ENCODE data around the gene PRXL2C.
"Not testable (repeated sequence)": the region's sequence is repeated elsewhere in the genome, so short reads cannot be mapped to it uniquely, and the experiment has no call there.

Gene PRXL2C

GRCh38 chr9:96655198-96655851 is at the start of gene PRXL2C:
TSS of gene PRXL2C (minus strand) at chr9:96655317. CDS start at chr9:96655281, 36 bp downstream.
- no peak for TF ChIP-seq ZFX (IDR thresholded peaks at IDR 0.05; ENCODE audit: borderline replicate concordance)
- peak; percentile 17; the same call in 1 of the 2 replicates for TF ChIP-seq CTCF (IDR thresholded peaks at IDR 0.05)
- H3K27ac ChIP-seq = peak within 1 kb of the TSS; percentile 78

- not testable (repeated sequence) for H3K27ac ChIP-seq
Observed at GRCh38 chr9:96700721-96701375, 45.7 kb upstream of the PRXL2C start.

GRCh38 chr9:96691326-96691725 is 36.2 kb upstream of the PRXL2C start:
- TF ChIP-seq CTCF (IDR thresholded peaks at IDR 0.05) (no peak), ZFX (IDR thresholded peaks at IDR 0.05; ENCODE audit: borderline replicate concordance) (no peak)

GRCh38 chr9:96688745-96689464 is 33.8 kb upstream of the PRXL2C start:
- TF ChIP-seq ZFX (IDR thresholded peaks at IDR 0.05; ENCODE audit: borderline replicate concordance) (no peak), CTCF (IDR thresholded peaks at IDR 0.05) (no peak)
- no peak overlapping the region for H3K27ac ChIP-seq

More at GRCh38 chr9:96691326-96691725, 36.2 kb upstream of the PRXL2C start:
- no peak overlapping the region for H3K27ac ChIP-seq

- H3K27ac ChIP-seq = no peak overlapping the region
- TF ChIP-seq CTCF (IDR thresholded peaks at IDR 0.05) (no peak), ZFX (IDR thresholded peaks at IDR 0.05; ENCODE audit: borderline replicate concordance) (no peak)
Observed at GRCh38 chr9:96688187-96688586, 33.1 kb upstream of the PRXL2C start.

- peak; percentile 54 for TF ChIP-seq CTCF (IDR thresholded peaks at IDR 0.05)
- TF ChIP-seq ZFX (IDR thresholded peaks at IDR 0.05; ENCODE audit: borderline replicate concordance) = no peak
- H3K27ac ChIP-seq = peak overlapping the region; percentile 51
Observed at GRCh38 chr9:96686638-96687335, 31.7 kb upstream of the PRXL2C start.

GRCh38 chr9:96680812-96681499 is 25.8 kb upstream of the PRXL2C start:
- TF ChIP-seq ZFX (IDR thresholded peaks at IDR 0.05; ENCODE audit: borderline replicate concordance) = no peak
- TF ChIP-seq CTCF (IDR thresholded peaks at IDR 0.05) = no peak
- no peak overlapping the region for H3K27ac ChIP-seq

Measured in 22Rv1 (cell line).